GM21526 (cell line): ENCODE results near the gene SPG7.

Source experiments
- ATAC-seq: cut with Tn5 transposase; IDR thresholded peaks from one replicate; pipeline ENCODE4 v1.9.1; 2021; ENCODE audit warnings: moderate library complexity; ENCODE audit not compliant: unreplicated experiment, low FRiP score

SPG7 gene

DNA sequence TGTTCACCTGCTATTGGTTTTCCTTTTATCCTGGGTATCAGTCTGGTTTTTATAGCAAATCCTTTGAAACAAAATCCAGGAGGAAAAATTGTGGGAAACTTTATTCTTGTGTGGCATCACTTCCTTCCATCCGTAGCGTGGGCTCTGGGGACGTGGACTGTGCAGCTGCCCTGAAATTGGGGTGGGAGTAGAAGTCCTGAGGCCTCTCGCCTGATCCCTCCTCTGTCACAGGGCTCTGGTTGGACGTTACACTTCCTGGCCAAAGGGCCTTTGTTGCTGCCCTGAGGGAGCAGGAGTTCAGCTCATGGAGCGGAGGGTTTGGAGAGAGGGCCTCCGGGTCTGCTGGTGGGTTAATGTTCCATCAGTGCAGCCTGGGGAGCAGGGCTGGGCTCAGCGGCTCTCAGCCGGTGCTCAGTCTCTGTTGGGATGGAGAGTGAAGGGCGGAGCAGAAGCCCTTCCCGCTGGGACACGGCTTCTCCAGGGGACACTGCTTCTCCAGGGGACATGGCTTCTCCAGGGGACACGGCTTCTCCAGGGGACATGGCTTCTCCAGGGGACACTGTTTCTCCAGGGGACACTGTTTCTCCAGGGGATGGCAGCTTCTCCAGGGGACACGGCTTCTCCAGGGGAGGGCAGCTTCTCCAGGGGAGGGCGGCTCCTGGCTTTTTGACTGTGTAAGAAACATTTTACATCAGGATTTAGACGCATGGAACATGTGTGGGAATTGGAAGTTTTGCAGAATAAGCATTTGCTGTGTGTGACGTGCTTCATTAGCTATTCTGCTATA, 37.0 kb downstream of the SPG7 start:
- ATAC-seq: no peak

DNA sequence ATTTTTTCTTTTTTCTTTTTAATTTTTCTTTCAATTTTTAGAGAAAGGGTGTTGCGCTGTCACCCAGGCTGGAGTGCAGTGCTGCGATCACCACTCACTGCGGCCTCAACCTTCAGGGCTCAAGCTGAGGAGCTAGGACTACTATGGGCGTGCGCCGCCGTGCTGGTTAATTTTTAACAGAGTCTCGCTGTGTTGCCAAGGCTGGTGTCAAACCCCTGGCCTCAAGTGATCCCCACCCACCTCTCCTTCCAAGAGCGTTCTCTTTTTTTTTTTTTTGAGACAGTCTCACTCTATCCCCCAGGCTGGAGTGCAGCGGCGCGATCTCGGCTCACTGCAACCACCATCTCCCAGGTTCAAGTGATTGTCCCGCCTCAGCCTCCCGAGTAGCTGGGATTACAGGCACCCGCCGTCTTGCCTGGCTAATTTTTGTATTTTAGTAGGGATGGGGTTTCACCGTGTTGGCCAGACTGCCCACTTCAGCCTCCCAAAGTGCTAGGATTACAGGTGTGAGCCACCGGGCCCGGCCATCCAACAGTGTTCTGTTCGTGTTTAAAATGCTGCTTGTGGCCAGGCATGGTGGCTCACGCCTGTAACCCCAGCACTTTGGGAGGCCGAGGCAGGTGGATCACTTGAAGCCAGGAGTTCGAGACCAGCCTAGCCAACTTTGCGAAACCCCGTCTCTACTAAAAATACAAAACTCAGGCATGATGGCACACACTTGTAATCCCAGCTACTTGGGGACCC, 37.8 kb downstream of the SPG7 start:
- ATAC-seq: no peak

DNA sequence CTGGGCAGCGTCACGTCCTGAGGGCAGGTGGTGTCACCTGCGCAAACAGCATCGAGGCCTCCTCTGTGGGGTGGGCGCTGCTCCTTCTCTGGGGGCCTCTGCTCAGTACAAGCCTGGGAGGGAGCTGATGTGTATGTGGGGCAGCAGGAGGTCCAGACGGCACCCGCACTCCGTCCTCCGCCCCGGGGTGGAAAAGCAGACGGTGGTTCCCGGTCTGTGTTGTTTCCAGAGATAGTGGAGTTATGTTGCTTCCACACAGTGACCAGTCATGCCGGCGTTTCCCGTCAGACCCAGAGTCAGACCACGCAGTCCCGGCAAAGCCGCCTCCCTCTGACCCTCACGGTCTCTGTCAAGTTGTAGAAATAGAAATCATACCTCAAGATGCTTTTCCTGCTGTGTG, 38.6 kb downstream of the SPG7 start:
- no peak for ATAC-seq

DNA sequence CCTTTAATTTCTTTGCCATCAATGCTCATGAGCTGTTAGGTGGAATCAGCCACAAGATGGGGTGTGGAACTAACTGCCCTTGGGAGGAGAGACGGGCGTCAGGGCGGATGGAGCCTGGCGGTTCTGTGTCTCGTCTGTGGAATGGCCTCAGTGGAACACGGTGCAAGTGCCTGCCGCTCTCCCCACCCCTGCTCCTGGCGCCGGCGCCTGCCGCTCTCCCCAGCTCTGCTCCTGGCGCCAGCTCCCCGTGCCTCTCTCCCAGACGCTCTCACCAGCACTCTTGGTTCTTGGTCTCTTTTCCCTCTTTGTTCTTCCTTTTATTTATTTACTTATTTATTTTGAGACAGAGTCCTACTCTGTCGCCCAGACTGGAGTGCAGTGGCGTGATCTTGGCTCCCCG, 39.1 kb downstream of the SPG7 start:
- ATAC-seq: no peak

DNA sequence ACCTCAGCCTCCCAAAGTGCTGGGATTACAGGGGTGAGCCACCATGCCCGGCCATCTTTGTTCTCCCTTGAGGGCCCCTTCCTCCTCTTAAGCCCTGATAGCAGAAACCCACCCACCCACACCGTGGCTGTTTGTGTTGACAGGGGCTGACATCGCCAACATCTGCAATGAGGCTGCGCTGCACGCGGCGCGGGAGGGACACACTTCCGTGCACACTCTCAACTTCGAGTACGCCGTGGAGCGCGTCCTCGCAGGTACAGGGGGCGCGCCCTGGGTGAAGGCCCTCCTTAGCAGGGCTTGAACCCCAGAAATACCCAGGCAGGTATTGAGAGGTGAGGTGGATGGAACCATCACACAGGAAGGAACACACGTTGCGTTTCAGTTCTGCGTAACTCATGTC, 39.7 kb downstream of the SPG7 start:
- ATAC-seq: no peak

DNA sequence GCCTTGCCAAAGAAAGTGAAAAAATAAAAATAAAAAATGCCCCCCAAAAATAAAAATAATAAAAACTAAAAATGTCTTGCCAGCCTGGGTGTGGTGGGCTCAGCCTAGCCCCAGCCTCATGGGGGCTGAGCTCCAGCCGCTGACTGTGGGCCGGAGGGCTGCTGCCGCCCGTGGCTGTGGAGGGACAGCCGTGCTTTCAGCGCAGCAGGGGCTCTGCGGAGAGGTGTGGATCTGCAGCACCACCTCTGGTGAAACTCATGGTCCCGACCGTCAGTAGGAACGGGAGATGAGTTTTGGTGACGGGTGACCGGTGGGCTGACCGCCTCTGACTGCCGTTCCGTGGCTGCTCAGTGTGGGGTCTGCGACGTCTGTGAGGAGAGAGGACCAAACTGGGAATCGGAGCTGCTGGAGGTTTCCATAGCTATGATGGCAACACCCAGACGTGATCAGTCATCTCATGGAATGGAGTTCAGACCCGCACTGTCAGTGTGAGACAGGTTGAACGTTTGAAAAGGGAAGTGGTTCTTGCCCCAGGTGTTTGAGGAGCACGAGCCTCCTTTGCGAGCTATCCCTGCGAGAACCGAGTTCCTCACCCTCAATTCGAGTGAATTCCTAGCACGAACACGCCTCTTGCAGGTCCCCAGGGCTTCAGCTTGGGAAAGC, 40.3 kb downstream of the SPG7 start:
- ATAC-seq: no peak

DNA sequence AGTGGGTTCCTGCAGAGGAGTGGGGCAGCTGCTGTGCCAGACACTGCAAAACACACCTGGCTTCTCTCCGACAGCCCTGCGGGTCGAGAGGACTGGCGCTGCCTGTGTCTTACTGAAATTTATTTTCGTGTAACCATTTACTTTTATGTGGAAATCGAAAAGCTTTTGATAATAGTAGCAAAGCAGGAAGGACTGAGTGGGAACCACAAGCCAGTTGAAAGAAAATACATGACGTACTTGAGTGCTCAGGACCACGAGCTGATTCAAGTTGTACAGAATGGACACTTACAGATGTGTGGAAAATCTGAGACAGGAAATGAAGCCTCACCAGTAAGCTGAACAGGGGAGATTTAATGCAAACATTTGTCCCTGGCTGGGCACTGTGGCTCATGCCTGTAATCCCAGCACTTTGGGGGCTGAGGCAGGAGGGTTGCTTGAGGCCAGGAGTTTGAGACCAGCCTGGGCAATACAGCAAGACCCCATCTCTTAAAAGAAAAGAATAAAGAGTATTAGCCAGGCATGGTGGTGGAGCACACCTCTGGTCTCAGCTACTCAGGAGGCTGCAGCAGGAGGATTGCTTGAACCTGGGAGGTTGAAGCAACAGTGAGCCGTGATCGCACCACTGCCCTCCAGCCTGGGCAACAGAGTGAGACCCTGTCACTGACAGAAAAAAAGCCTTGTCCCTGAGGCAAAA, 41.0 kb downstream of the SPG7 start:
- no peak for ATAC-seq

DNA sequence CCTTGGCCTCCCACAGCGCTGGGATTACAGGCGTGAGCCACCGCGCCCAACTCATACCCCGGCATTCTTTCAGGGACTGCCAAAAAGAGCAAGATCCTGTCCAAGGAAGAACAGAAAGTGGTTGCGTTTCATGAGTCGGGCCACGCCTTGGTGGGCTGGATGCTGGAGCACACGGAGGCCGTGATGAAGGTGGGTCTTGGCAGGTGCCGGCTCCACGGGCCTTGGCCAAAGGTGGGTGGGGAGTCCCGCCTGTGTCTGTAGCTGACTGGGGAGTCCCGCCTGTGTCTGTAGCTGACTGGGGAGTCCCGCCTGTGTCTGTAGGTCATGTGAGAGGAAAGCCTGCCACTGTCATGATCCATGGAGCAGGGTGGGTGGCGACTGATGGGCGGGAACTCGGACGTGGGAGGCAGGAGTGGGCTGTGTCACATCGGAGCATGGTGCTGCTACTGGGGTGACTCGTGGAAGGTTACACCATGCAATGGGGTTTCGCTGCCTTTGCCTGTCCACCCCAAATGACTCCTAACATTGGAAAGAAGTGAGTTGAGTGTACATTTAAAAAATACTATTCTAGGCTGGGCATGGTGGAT, 42.3 kb downstream of the SPG7 start:
- no peak for ATAC-seq

DNA sequence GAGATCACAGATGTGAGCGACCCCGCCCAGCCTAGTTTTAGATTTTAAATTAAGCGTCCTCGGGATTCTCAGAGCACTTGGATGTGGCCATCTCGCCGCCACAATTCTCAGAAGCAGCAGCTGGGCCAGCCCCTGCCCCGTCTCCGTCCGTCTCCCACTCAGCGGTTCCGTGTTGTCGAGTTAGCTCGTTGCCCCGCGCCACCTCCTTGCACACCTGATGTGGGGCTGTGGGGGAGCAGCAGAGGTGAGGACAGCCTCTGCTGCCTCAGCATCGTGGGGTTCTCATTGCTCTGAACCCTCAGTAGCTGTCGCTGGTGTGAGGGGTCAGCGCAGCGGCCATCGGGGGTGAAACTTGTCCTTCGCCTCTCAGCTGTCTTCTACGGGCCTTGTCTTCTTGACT, 44.1 kb downstream of the SPG7 start:
- ATAC-seq: no peak

DNA sequence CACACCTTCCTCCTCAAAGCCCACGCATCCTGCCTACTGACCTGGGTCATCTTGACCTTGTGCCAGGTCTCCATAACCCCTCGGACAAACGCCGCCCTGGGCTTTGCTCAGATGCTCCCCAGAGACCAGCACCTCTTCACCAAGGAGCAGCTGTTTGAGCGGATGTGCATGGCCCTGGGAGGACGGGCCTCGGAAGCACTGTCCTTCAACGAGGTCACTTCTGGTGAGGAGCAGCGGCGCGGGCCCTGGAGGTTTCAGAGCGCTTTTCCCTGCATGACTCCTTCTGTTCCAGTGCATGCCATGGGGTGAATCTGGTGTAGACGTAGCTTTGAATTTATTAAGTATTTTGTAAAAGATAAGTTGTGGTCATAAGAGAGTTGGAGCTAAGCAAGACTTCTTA, 44.7 kb downstream of the SPG7 start:
- ATAC-seq: no peak

DNA sequence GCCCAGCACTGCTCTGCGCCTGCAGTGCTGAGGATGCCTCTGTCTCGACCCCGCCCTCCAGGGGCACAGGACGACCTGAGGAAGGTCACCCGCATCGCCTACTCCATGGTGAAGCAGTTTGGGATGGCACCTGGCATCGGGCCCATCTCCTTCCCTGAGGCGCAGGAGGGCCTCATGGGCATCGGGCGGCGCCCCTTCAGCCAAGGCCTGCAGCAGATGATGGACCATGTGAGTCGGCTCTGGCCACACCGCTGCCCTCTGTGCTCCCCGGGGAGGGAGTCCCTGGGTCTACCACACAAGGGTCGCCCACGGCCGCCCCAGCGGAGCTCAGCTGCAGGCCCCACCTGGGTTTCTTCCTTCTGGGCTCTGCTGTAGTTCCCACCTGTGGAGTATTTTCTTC, 45.5 kb downstream of the SPG7 start:
- no peak for ATAC-seq

DNA sequence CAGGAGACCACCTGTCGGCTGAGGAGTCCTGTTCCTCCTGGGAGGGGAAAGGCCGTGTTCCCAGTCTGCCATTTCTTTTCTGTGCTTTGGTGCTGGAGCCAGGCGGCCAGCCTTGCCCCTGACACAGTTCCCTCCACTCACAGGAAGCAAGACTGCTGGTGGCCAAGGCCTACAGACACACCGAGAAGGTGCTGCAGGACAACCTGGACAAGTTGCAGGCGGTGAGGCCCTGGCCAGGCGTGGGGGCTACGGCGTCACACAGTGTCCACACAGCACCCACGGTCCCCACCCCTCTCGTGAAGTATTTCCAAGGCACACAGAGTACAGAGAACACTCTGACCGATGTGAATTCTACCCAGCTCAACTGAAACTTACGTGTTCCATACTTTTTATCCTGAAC, 46.1 kb downstream of the SPG7 start:
- no peak for ATAC-seq

DNA sequence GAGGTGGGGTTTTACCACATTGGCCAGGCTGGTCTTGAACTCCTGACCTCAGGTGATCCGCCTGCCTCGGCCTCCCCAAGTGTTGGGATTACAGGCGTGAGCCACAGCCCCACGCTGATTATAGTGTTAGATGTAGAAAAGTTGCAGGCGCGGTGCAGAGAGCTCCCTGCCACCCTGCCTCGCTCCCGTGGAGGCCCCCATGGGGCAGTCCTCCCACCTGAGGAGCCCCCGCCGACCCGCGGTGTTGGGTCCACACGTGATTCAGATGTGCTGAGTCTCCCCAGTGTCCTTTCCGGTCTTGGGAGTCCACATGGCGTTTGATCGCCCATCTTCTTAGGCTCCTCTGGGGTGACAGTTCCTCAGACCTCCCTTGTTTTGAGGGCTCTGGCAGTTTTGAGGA, 47.1 kb downstream of the SPG7 start:
- ATAC-seq: no peak

DNA sequence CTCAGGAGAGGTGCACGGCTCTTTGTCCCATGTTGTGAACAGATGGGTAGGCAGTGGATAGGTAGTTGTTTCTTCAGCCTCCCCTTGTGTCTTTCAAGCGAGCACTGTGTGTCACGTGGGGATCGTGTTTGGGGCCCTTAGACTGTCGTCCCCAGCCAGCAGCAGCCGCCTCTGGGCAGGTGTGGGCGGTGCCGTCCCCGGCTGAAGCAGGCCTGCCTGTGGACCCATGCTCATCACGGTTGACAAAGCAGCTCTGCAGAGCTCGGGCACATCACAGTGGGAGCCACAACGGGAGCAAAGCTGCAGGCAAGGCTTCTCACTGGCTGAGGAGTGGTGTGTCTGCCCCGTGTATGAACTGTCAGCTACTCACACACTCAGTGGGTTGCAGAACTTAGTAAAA, 47.6 kb downstream of the SPG7 start:
- ATAC-seq: no peak

DNA sequence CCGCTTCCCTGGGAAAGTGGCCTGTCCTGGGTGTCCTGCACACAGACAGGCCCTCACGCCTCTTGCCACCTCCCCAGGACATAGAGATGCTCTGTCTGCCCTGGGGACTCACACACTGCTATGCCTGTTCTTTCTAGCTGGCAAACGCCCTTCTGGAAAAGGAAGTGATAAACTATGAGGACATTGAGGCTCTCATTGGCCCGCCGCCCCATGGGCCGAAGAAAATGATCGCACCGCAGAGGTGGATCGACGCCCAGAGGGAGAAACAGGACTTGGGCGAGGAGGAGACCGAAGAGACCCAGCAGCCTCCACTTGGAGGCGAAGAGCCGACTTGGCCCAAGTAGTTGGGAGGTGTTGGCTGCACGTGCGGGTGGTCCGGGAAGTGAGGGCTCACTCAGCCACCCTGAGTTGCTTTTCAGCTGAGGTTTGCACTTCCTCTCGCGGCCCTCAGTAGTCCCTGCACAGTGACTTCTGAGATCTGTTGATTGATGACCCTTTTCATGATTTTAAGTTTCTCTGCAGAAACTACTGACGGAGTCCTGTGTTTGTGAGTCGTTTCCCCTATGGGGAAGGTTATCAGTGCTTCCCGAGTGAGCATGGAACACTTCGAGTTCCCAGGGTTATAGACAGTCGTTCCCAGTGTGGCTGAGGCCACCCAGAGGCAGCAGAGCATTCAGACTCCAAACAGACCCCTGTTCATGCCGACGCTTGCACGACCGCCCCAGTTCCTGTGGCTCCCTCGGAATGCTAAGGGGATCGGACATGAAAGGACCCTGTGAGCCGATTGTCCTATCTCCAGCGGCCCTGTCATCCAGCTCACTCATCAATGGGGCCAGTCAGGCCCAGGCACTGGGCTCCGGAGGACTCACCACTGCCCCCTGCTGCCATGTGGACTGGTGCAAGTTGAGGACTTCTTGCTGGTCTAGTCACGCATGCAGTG, 48.8 kb downstream of the SPG7 start:
- no peak for ATAC-seq

DNA sequence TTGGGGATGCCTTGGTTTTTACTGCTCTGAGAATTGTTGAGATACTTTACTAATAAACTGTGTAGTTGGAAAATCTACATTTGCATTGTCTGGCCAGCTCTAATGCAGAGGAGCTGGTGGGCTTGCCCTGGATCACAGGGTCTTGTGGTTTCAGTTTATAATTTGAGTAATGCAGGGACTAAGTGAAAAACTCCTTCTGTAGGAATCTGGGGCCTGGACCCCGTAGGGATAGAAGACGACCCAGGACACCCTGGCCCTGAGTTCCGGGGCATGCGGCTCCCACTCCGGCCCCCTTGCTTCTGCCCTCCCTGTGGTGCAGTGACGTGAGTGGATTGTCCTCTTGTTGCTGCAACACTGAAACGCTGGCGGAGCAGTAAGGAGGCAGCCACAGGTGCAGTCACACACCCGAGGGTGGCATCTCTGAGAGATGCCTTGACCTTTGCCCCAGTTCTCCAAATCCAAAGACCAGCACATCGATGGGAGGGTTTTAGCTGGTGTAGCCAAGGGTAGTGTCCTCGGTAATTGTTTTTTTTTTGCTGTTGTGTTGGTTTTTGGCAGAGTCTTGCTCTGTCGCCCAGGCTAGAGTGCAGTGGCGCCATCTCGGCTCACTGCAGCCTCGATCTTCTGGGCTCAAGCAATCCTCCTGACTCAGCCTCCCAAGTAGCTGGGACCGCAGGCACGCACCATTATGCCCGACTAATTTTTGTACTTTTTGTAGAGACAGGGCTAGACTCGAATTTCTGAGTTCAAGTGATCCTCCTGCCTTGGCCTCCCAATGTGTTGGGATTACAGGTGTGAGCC, 49.7 kb downstream of the SPG7 start:
- ATAC-seq: no peak

DNA sequence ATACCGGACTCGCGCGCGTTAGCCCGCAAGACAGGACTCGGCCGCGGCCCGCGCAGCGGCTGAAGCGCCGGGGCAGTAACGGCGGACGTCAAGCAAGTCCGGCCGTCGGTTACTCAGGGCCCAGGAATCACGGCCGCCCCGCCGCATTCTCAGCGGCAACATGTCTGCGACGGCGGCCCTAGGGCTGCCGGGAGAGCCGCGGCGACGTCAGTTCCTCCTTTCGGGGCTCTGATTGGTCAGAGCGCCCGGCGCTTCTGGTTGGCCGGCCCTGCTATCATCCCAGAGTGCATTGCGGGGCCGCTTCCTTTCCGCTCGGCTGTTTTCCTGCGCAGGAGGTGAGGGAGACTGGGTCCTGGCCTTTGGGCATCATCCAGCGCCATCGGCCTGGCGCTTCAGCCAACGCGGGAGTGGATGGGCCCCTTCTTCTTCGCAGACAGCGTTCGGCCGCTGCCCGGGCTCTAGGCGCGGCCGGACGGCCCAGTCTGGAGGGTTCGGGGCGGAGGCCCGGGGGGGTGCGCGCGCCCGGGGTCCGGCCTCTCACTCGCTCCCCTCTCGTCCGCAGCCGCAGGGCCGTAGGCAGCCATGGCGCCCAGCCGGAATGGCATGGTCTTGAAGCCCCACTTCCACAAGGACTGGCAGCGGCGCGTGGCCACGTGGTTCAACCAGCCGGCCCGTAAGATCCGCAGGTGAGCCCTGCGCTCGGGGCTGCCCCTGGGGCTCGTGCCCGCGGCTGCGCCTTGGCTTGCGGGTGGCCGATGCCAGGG, 52.4 kb downstream of the SPG7 start, which contains the start of gene RPL13:
Gene RPL13 (plus strand): TSS at position 305 of the 764 bp plus-strand sequence. CDS start 278 bp downstream, at position 583.
- ATAC-seq: peak; percentile 68
